Caki2 (cell line): ENCODE results near the gene ANK3. TPM values are rescaled to one million over a fixed set of nuclear protein-coding genes. Genes with fewer than 3 reads are reported as not detected.

ENCODE experiments used
- DNase-seq: peaks from one replicate; pipeline ENCODE4 v3.0.0-alpha.2; 2015; ENCODE audit warnings: low read depth
- in situ Hi-C: cut with HindIII; loops from 2 replicates; pipeline ENCODE4 v1.10.0; 2016; ENCODE audit warnings: low sequenced_read_pairs, low pct_unique_long_range_greater_than_20kb, mixed read lengths
- total RNA-seq: library from RNA; depleted of rRNA; stranded (reverse); fragments of >200 nt; shearing (Covaris generic); gene quantifications from 2 replicates; pipeline ENCODE4 v1.2.3, GENCODE V29; 2014; ENCODE audit warnings: low replicate concordance

ANK3 gene
- total RNA-seq, 1 experiment from 2014 or later: 14.2 TPM

GRCh38 chr10:60387531-60387930 is 2.1 kb downstream of the ANK3 start:
- in situ Hi-C loops: no loop called here
- DNase-seq: no peak

DNA sequence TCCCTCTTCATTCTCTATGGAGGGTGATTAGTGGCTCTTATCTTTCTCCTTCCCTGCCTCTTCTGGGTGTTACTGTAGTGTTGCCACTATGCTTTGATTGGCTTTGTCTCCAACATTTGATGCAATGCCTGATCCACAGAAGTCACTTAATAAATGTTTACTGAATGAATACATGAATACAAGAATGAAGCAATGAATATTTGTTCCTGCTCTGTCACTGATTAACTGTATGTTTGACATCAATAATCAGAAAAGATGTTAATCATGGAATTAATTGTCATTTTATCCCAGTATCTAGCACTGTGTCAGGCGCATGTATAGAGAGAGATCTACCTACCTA is 4.3 kb downstream of the ANK3 start:
- no peak for DNase-seq
- in situ Hi-C loops: no loop called here

- DNase-seq: peak; percentile 45
- in situ Hi-C loops: no loop called here
Observed at GRCh38 chr10:60384708-60385398, 4.8 kb downstream of the ANK3 start.

GRCh38 chr10:60384011-60384410 is 5.7 kb downstream of the ANK3 start:
- in situ Hi-C loops: no loop called here
- DNase-seq: no peak

GRCh38 chr10:60382946-60383681 is 6.6 kb downstream of the ANK3 start:
- no peak for DNase-seq
- in situ Hi-C loops: no loop called here

GRCh38 chr10:60380781-60381180 is 8.9 kb downstream of the ANK3 start:
- in situ Hi-C loops: no loop called here
- no peak for DNase-seq

GRCh38 chr10:60377955-60378354 is 11.7 kb downstream of the ANK3 start:
- in situ Hi-C loops: no loop called here
- no peak for DNase-seq

DNA sequence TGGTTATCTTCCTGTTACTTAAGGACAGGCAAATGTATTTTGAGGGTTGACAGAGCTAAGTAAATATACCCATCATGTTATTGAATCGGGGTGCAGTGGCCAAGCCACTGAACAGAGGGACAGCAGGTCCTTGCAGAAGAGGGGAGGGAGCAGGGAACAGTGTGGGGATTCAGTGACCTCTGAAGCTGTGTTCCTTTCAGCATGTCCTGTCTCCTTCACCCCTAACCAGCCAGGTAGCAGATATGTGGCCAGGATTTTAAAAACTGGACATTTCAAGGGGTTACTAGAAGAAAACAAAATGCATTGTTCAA is 12.7 kb downstream of the ANK3 start:
- in situ Hi-C loops: no loop called here
- DNase-seq: no peak

GRCh38 chr10:60376221-60377041 is 13.2 kb downstream of the ANK3 start:
- in situ Hi-C loops: no loop called here
- no peak for DNase-seq

- DNase-seq: no peak
- in situ Hi-C loops: no loop called here
Observed at GRCh38 chr10:60375293-60376004, 14.2 kb downstream of the ANK3 start.

- no peak for DNase-seq
- in situ Hi-C loops: no loop called here
Observed at GRCh38 chr10:60374836-60375235, 14.8 kb downstream of the ANK3 start.

DNA sequence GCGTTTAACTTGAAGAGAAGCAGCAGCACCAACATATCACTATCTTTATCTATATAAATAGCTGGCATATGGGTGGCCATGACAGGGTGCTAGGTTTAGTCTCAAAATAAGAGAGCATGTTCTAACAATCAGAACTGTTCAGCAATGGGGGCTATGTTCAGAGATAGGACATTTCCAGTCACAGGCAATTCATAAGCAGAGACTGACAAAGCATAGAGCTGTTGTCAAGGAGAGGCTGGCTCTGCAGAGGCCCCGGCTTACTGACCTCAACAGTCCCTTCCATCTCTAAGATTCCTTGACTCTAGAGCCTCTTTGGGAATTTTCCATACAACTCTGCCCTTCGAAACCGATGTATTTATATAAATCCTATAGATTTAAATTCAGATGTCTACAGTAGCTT is 17.2 kb downstream of the ANK3 start:
- in situ Hi-C loops: no loop called here
- no peak for DNase-seq

DNA sequence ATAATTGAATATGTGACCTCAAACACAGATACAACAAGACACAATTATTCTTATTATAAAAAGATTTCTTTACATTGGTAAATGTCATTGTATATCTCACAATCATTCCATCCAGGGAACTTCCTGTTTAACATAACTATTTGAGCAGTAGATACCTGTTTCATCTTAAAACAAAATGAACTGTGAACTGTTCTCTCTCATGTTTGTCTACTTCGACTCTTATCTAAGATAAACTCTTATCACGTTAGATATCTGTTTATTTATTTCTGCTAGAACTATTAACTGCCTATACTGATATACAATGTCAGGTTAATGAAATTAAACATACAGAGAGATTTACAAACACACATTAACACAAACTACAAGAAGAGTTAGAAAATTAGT is 20.1 kb downstream of the ANK3 start:
- in situ Hi-C loops: no loop called here
- no peak for DNase-seq

DNA sequence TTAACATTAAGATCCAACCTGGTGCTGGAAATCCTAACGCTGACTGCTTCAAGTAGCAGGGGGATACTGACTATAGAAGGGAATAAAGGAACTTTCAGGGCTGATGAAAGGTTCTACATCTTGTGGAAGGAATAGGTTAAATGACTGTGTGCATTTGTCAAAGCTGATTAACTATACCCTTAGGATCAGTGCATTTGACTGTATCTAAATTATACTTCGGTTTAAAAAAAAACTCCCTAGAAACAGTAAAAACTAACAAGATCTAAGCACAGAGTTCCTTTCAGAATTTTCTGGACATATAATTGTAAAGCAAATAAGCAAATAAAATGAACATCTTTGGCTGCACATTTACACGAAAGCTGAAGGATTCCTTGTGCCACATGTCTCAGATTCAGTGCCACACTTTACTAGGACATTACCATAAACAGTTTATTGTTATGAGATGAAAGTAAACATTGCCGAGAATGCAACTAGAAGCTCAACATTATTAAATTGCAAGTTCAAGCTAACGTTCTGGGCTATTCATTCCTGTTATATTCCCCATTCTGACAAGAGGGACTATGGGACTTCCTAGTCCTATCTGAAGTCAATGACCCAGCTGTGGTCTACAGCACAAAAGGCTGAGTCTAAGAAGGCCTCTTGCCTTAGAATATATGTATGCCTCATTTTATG is 20.7 kb downstream of the ANK3 start:
- no peak for DNase-seq
- in situ Hi-C loops: no loop called here

DNA sequence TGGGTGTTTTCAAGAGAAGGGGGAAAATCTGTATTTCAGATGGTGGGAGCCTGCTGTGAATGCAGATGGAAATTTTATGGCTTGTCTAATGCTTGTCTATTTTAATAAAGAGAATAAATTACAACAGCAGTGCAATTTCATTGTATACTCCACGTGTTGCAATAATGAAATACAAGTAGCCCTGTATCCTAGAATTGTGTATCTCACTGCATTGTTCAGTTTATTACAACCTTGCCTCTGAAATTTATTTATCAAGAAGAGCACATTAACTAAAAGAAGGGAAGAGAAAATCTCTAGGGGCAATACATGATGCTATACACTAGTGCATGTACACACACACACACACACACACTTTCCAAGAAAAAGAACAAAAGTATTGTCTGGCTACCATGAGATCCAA is 21.8 kb downstream of the ANK3 start:
- in situ Hi-C loops: no loop called here
- DNase-seq: no peak

GRCh38 chr10:60367431-60367830 is 22.2 kb downstream of the ANK3 start:
- in situ Hi-C loops: no loop called here
- no peak for DNase-seq

DNA sequence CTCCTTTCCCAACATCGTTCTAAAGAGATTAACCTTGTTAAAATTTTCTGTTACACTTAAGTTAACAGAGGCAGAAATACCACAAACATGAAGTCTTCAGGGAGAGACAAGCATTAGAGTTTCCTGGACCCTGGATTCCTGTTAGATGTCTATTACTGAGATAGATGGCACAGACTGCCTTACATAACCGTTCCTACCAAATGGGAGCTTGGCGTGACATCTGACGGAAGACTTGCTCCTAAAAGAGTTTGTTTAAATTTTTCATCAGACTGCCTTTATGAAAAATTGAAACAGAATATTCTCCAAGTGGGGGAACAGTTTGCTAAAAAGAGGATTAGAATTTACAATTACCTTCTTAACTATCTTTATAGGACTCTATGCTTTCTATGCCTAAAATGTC is 22.7 kb downstream of the ANK3 start:
- no peak for DNase-seq
- in situ Hi-C loops: no loop called here

GRCh38 chr10:60363187-60363586 is 26.5 kb downstream of the ANK3 start:
- DNase-seq: no peak
- in situ Hi-C loops: no loop called here
